PC-9 (cell line): ENCODE data around the gene LRRC8D.

Experiments
- EZH2 ChIP-seq: fragments of 200-600 bp; sonication (generic); IDR thresholded peaks from 2 replicates; pipeline ENCODE4 v1.8.0; 2017; ENCODE audit warnings: antibody characterized with exemption, low read depth
- TF ChIP-seq, protein P1 (sequence below): fragments of 200-600 bp; sonication (generic); conservative IDR thresholded peaks from 2 replicates; pipeline ENCODE4 v1.6.1; 2017; ENCODE audit warnings: mixed run types, antibody characterized with exemption, mild to moderate bottlenecking, moderate library complexity

DNA sequence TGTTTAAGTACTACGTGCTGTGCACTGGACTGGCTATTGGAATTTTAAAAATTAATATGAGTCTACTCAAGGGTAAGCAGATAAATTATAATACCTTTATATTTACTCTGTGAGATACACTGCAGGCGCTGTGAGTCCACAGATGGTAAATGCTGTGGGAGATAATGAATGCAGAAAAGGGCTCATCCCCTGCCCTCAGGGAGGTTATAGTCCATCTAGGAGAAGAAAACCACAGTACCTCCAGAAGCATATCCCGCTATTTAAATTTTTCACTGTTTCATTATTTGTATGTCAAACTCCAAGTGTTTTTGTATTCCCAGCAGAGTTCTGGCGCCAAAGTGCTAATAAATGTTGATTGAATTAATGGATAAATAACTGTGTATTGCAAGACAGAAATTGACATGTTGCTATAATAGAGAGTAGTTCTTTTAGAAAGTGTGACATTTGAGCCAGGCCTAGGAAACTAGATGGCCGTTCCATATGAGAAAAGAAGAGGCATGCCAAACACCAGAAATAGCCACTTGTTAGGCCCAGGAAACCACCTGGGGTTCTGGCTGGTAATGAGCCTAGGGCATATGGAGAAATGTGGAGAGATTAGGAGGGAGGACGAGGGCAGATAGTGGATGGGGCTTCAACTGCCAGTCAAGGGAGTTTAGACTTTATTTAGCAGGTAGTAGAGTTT, 61.7 kb downstream of the LRRC8D start:
- TF ChIP-seq EZH2 = no peak
- TF ChIP-seq, protein P1, sequence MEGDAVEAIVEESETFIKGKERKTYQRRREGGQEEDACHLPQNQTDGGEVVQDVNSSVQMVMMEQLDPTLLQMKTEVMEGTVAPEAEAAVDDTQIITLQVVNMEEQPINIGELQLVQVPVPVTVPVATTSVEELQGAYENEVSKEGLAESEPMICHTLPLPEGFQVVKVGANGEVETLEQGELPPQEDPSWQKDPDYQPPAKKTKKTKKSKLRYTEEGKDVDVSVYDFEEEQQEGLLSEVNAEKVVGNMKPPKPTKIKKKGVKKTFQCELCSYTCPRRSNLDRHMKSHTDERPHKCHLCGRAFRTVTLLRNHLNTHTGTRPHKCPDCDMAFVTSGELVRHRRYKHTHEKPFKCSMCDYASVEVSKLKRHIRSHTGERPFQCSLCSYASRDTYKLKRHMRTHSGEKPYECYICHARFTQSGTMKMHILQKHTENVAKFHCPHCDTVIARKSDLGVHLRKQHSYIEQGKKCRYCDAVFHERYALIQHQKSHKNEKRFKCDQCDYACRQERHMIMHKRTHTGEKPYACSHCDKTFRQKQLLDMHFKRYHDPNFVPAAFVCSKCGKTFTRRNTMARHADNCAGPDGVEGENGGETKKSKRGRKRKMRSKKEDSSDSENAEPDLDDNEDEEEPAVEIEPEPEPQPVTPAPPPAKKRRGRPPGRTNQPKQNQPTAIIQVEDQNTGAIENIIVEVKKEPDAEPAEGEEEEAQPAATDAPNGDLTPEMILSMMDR = no peak
